ENCODE measurements around the gene CBR4. TPM values are rescaled to one million over a fixed set of nuclear protein-coding genes. Genes with fewer than 3 reads are reported as not detected.
"Not testable (repeated sequence)": the region's sequence is repeated elsewhere in the genome, so short reads cannot be mapped to it uniquely, and the experiment has no call there.

The CBR4 gene
- total RNA-seq, 1 experiment from 2014 or later = 33.6 TPM

- peaks cover 0 to 3% of the 10 kb centered on the region in 2 experiments; a peak in 2 of 5 replicates for H3K9me3 Mint-ChIP-seq
- no peaks in the 10 kb centered on the region for H3K79me1 ChIP-seq (ENCODE audit: insufficient read depth, low read depth, low read length, poor library complexity, severe bottlenecking)
- H2BK12ac ChIP-seq (ENCODE audit: insufficient read length, low read depth, low read length) = no peak overlapping the region
- H2BK15ac ChIP-seq (ENCODE audit: low read depth, low read length) = no peak overlapping the region
- no peak overlapping the region for H3K23ac ChIP-seq (ENCODE audit: insufficient read length, low read depth, low read length)
- no peaks in the 10 kb centered on the region for H4K20me1 ChIP-seq (ENCODE audit: control insufficient read depth, insufficient read depth, insufficient read length)
- no peak overlapping the region for H3K14ac ChIP-seq (ENCODE audit: insufficient read depth, low read length)
- no peak overlapping the region for H3K4me3 Mint-ChIP-seq
- DNase-seq = no peak
- no peak overlapping the region for H2AFZ ChIP-seq (ENCODE audit: low read length)
- H3K56ac ChIP-seq (ENCODE audit: insufficient read length, low read depth, low read length) = no peak overlapping the region
- H3K4me2 ChIP-seq (ENCODE audit: insufficient read depth, insufficient read length, low read length) = no peak overlapping the region
- no peak overlapping the region for H4K5ac ChIP-seq (ENCODE audit: insufficient read length, low read depth, low read length)
- no peaks in the 10 kb centered on the region for H3K27me3 Mint-ChIP-seq (ENCODE audit: low read depth)
- no peak overlapping the region for H3K18ac ChIP-seq (ENCODE audit: insufficient read length, low read depth, low read length)
- no peak overlapping the region for H3T11ph ChIP-seq (ENCODE audit: low read length)
- H4K91ac ChIP-seq (ENCODE audit: insufficient read length, low read depth, low read length) = no peak overlapping the region
- H3K36me3 Mint-ChIP-seq (ENCODE audit: insufficient read depth in 1 of 3, low read depth in 3 of 3) = peaks cover 3 to 5% (median 5%) of the 10 kb centered on the region in 3 experiments; a peak in 4 of 7 replicates
- H3K79me2 ChIP-seq (ENCODE audit: insufficient read depth, low read length) = no peaks in the 10 kb centered on the region
- no peak overlapping the region for H3K27ac Mint-ChIP-seq
- H4K8ac ChIP-seq (replicated peaks; ENCODE audit: insufficient read length, low read depth, low read length) = no peak overlapping the region
- WGBS (ENCODE audit: extremely low coverage, insufficient read length, low lambda C conversion rate) = no CpG with 5 or more reads among the region's 3 CpGs
- H2BK20ac ChIP-seq (ENCODE audit: low read depth, low read length, poor library complexity, severe bottlenecking) = no peak overlapping the region
- H3K23me2 ChIP-seq (ENCODE audit: insufficient read length, low read depth, low read length, poor library complexity, severe bottlenecking) = no peaks in the 10 kb centered on the region
- no peak overlapping the region for H3K4ac ChIP-seq (ENCODE audit: low read depth, low read length)
- no peaks in the 10 kb centered on the region for H3K27me3 ChIP-seq (ENCODE audit: insufficient read depth, low read length)
- H3K4me1 ChIP-seq (ENCODE audit: insufficient read depth, low read length) = no peaks in the 10 kb centered on the region
- no peak overlapping the region for H3K9ac ChIP-seq (ENCODE audit: extremely low read depth, insufficient read length, low read length)
- no peaks in the 10 kb centered on the region for H3K9me3 ChIP-seq (ENCODE audit: control insufficient read depth, low read depth, low read length)
- H2AK5ac ChIP-seq (ENCODE audit: insufficient read length, low read length) = no peak overlapping the region
- no peak overlapping the region for H2BK120ac ChIP-seq (ENCODE audit: low read depth, low read length, poor library complexity, severe bottlenecking)
- H3K4me1 Mint-ChIP-seq = peaks cover 1 to 3% of the 10 kb centered on the region in 2 experiments
- no peak for TF ChIP-seq CTCF (conservative IDR thresholded peaks at IDR 0.05)
- H3K27ac ChIP-seq (ENCODE audit: insufficient read length, low read depth, low read length) = no peak overlapping the region
- no peak overlapping the region for H2BK5ac ChIP-seq (ENCODE audit: insufficient read length, low read length)
Observed at GRCh38 chr4:169037506-169037905, 27.5 kb upstream of the CBR4 start.

GRCh38 chr4:169035871-169036620 lies 26.0 kb upstream of the CBR4 start:
- not testable (repeated sequence) for H3K9me3 ChIP-seq (ENCODE audit: control insufficient read depth, low read depth, low read length); DNase-seq; H2BK5ac ChIP-seq (ENCODE audit: insufficient read length, low read length); H3K4me1 ChIP-seq (ENCODE audit: insufficient read depth, low read length); H4K5ac ChIP-seq (ENCODE audit: insufficient read length, low read depth, low read length); H3K4me1 Mint-ChIP-seq; H3K9ac ChIP-seq (ENCODE audit: extremely low read depth, insufficient read length, low read length); H2BK15ac ChIP-seq (ENCODE audit: low read depth, low read length); H3K56ac ChIP-seq (ENCODE audit: insufficient read length, low read depth, low read length); H3K4ac ChIP-seq (ENCODE audit: low read depth, low read length); H4K91ac ChIP-seq (ENCODE audit: insufficient read length, low read depth, low read length); H3K27ac Mint-ChIP-seq; H2AK5ac ChIP-seq (ENCODE audit: insufficient read length, low read length); H3K23ac ChIP-seq (ENCODE audit: insufficient read length, low read depth, low read length); H2BK12ac ChIP-seq (ENCODE audit: insufficient read length, low read depth, low read length); H3K36me3 Mint-ChIP-seq (ENCODE audit: insufficient read depth in 1 of 3, low read depth in 3 of 3); H4K8ac ChIP-seq (replicated peaks; ENCODE audit: insufficient read length, low read depth, low read length); H3K27me3 ChIP-seq (ENCODE audit: insufficient read depth, low read length); H3K18ac ChIP-seq (ENCODE audit: insufficient read length, low read depth, low read length); H2BK120ac ChIP-seq (ENCODE audit: low read depth, low read length, poor library complexity, severe bottlenecking); H3K4me3 Mint-ChIP-seq; H2AFZ ChIP-seq (ENCODE audit: low read length); H3K79me2 ChIP-seq (ENCODE audit: insufficient read depth, low read length); H3K27me3 Mint-ChIP-seq (ENCODE audit: low read depth); H4K20me1 ChIP-seq (ENCODE audit: control insufficient read depth, insufficient read depth, insufficient read length); H3K23me2 ChIP-seq (ENCODE audit: insufficient read length, low read depth, low read length, poor library complexity, severe bottlenecking); H3K79me1 ChIP-seq (ENCODE audit: insufficient read depth, low read depth, low read length, poor library complexity, severe bottlenecking); H3K9me3 Mint-ChIP-seq; H2BK20ac ChIP-seq (ENCODE audit: low read depth, low read length, poor library complexity, severe bottlenecking); H3K4me2 ChIP-seq (ENCODE audit: insufficient read depth, insufficient read length, low read length); H3T11ph ChIP-seq (ENCODE audit: low read length); H3K14ac ChIP-seq (ENCODE audit: insufficient read depth, low read length); H3K27ac ChIP-seq (ENCODE audit: insufficient read length, low read depth, low read length)
- WGBS (ENCODE audit: extremely low coverage, insufficient read length, low lambda C conversion rate) = no CpG with 5 or more reads among the region's 35 CpGs
